ENCODE measurements around the gene CD320. TPM values are rescaled to one million over a fixed set of nuclear protein-coding genes. Genes with fewer than 3 reads are reported as not detected.

Gene CD320
- total RNA-seq, 1 donor from 2014 or later, result 31.0 TPM

DNA sequence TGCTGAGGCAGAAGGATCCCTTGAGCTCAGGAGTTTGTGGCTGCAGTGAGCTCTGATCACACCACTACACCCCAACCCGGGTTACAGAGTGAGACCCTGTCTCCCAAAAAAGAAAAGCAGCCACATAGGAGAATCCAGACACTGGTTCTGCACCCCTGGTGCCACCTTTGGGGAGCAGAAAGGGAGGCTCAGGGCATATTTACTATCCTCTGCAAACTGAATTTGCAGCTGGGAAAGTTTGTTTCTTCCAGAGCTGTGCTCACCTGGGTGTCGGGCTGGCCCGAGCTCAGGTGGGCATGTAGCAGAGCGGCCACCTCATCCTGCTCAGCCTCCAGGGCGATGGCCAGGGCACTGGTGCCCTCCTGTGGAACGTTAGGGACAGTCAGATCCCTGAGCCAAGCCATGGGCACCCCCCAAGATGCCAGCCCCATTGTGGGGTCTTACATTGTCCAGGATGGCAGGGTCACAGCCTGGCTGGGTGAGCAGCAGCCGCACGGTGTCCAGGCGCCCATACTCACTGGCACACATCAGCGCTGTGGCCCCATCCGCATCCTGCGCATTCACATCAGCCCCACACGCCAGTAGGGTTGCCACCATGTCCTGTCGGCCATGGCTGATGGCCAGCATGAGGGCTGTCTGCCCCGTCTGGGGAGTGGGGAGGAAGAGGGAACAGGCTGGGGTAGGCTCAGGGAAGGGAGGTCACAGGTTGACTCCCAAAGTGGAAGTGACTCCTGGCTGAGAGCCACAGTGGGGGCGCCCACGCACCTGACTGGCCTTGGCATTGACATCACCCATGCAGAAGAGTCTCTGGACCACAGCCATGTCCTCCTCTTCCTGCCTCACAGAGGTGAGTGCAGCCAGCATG lies 16.3 kb upstream of the CD320 start:
- peaks cover 43% of the 10 kb centered on the region for H3K4me1 ChIP-seq
- intact Hi-C loops (cut with DNase I), result no loop called here
- peaks cover 36% of the 10 kb centered on the region for H3K36me3 ChIP-seq
- no peak overlapping the region for H3K4me3 ChIP-seq
- ATAC-seq (no peak), DNase-seq (no peak)
- H3K27me3 ChIP-seq (ENCODE audit: low read depth), result no peaks in the 10 kb centered on the region
- H3K9me3 ChIP-seq, result no peaks in the 10 kb centered on the region
- TF ChIP-seq, protein P1, sequence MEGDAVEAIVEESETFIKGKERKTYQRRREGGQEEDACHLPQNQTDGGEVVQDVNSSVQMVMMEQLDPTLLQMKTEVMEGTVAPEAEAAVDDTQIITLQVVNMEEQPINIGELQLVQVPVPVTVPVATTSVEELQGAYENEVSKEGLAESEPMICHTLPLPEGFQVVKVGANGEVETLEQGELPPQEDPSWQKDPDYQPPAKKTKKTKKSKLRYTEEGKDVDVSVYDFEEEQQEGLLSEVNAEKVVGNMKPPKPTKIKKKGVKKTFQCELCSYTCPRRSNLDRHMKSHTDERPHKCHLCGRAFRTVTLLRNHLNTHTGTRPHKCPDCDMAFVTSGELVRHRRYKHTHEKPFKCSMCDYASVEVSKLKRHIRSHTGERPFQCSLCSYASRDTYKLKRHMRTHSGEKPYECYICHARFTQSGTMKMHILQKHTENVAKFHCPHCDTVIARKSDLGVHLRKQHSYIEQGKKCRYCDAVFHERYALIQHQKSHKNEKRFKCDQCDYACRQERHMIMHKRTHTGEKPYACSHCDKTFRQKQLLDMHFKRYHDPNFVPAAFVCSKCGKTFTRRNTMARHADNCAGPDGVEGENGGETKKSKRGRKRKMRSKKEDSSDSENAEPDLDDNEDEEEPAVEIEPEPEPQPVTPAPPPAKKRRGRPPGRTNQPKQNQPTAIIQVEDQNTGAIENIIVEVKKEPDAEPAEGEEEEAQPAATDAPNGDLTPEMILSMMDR (IDR thresholded peaks at IDR 0.05), result no peak
- no peak overlapping the region for H3K27ac ChIP-seq

DNA sequence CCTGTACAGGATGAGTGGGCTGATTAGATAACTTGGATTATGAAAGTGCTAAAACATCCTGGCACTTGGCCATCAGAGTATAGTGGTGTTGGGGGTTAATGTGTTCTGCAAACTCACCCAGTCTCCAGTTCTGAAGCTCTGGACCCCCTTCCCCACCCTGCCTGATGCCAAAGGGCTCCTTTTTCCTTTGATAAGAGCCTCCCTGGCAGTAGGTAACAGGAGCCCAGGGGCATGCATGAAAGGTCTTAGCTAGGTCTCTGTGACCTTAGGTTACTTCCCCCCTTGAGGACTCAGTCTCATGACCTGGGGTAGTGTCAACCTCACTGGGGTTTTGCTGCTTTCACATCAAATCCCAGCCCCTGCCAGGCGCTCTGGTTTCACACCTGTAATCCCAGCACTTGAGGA lies 15.6 kb upstream of the CD320 start:
- Histone ChIP-seq H3K4me1 (peaks cover 45% of the 10 kb centered on the region), H3K4me3 (no peak overlapping the region), H3K27ac (no peak overlapping the region), H3K36me3 (peaks cover 36% of the 10 kb centered on the region), H3K9me3 (no peaks in the 10 kb centered on the region), H3K27me3 (ENCODE audit: low read depth) (no peaks in the 10 kb centered on the region)
- no peak for ATAC-seq
- intact Hi-C loops (cut with DNase I), result no loop called here
- TF ChIP-seq, protein P1 (IDR thresholded peaks at IDR 0.05), result no peak
- DNase-seq, result no peak

DNA sequence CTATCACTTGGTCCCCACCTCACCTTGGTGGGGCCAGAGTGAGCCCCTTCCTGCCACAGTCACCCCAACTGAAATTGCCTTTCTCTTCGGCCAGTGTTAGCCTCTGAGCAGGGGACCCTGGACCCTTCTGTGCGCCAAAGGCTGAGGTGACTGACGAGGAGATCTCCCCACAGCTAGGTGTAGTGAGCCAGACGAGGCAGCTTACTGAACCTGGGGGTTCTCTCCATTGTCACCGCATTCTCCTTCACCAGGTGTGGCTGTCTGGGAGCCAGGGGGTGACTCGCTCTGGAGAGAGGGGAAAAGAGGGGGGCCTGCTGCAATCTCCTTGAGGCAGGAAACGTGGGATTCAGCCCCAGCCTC lies 14.5 kb upstream of the CD320 start:
- intact Hi-C loops (cut with DNase I), result no loop called here
- ATAC-seq, result no peak
- TF ChIP-seq, protein P1 (IDR thresholded peaks at IDR 0.05), result no peak
- peak overlapping the region; percentile 91 for H3K27ac ChIP-seq
- H3K36me3 ChIP-seq, result peaks cover 36% of the 10 kb centered on the region
- H3K9me3 ChIP-seq, result no peaks in the 10 kb centered on the region
- DNase-seq, result no peak
- peak overlapping the region; percentile 97 for H3K4me3 ChIP-seq
- H3K4me1 ChIP-seq, result peaks cover 45% of the 10 kb centered on the region
- no peaks in the 10 kb centered on the region for H3K27me3 ChIP-seq (ENCODE audit: low read depth)

DNA sequence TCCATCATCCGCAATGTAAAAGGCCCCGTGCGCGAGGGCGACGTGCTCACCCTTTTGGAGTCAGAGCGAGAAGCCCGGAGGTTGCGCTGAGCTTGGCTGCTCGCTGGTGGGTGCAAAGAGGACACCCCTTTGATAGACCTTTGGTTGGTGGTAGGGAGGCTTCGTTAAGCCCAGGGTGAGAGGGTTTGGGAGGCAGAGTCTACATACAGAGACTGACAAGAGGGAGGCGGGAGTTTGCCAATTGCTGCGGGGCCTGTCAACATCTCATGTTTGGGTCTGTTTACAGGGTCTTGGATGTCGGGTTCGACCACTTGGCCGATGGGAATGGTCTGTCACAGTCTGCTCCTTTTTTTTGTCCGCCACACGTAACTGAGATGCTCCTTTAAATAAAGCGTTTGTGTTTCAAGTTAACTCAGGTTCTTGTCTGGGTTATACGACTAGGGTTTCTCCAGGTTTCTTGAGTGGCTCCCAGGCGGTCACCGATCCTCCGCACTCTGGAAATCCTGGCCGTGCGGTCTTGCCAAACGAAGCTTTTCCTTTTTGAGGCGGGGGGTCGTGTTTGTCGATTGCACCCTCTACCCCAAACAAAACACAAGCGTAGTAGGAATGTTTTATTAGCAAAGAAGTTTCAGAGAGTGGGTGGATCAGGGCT lies 14.0 kb upstream of the CD320 start:
- Histone ChIP-seq H3K4me1 (peaks cover 45% of the 10 kb centered on the region), H3K27ac (peak overlapping the region; percentile 91), H3K9me3 (no peaks in the 10 kb centered on the region), H3K27me3 (ENCODE audit: low read depth) (no peaks in the 10 kb centered on the region), H3K36me3 (peaks cover 36% of the 10 kb centered on the region), H3K4me3 (peak overlapping the region; percentile 97)
- no peak for ATAC-seq
- TF ChIP-seq, protein P1 (IDR thresholded peaks at IDR 0.05), result no peak
- no peak for DNase-seq
- intact Hi-C loops (cut with DNase I), result no loop called here

DNA sequence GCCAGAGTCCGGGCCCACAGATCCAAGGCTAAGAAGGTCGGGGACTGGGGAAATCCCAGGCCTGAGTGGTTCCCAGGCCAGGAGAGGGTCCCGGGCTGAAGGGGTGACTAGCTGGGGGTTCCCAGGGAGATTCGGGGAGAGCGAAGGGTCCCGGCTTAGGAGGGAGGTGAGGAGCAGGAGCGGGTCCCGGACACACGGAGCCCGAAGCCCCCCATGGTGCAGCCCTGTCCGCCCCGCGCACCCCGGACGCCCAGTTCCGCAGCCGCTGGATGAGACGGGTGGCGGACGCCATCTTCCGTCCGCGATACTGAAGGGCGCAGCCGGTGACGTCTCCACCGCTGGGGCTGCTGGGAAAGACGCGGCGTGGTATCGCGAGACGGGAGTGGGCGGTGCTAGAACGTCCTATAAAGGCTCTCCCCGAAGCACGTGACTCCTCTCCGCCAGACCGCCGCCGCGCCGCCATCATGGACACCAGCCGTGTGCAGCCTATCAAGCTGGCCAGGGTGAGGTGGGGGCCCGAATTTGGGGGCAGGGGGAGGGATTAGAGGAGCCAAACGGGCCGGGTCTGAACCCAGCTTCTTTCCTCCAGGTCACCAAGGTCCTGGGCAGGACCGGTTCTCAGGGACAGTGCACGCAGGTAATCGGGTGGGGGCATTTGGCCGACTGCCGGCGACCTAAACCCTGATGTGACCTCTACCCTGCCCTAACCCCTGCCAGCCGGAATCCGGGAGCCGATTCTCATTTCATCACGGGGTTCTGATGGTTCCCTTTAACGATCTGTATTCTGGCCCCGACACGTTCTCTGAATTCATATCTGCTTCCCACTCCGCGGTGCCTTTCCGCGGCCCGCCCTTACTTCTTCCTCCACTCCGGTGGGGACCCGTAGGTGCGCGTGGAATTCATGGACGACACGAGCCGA lies 13.2 kb upstream of the CD320 start, which contains the start of the genes NDUFA7 and RPS28:
NDUFA7 (minus strand) TSS at position 309 of the 919 bp plus-strand sequence; CDS start at position 292, 17 bp downstream.
RPS28 (plus strand) TSS at position 430 of the 919 bp plus-strand sequence; CDS start at position 465, 35 bp downstream.
- Histone ChIP-seq H3K9me3 (no peaks in the 10 kb centered on the region), H3K27ac (peak within 1 kb of the TSS; percentile 91), H3K36me3 (peaks cover 40% of the 10 kb centered on the region), H3K4me1 (peaks cover 45% of the 10 kb centered on the region), H3K27me3 (ENCODE audit: low read depth) (no peaks in the 10 kb centered on the region), H3K4me3 (peak within 1 kb of the TSS; percentile 97)
- ATAC-seq, result peak; percentile 96 to 98
- intact Hi-C loops (cut with DNase I), result no loop called here
- TF ChIP-seq, protein P1 (IDR thresholded peaks at IDR 0.05), result peak; percentile 40
- peak; percentile 98 for DNase-seq

Data from lower lobe of right lung (tissue), 2 donors.